GM20000 (cell line): ENCODE data around the gene MYH7B.

Experiments
- DNase-seq: peaks from one replicate; pipeline ENCODE4 v3.0.0; 2012; ENCODE audit warnings: low spot score
- CTCF ChIP-seq: IDR thresholded peaks from 2 replicates; pipeline ENCODE4 v1.5.1; 2012; ENCODE audit warnings: mild to moderate bottlenecking, control low read depth; ENCODE audit errors: extremely low read depth, missing control alignments

The MYH7B gene

GRCh38 chr20:35003211-35004031 lies 47.8 kb downstream of the MYH7B start:
- DNase-seq = no peak
- TF ChIP-seq CTCF = no peak

GRCh38 chr20:35004051-35004725 lies 48.5 kb downstream of the MYH7B start:
- DNase-seq = no peak
- no peak for TF ChIP-seq CTCF

GRCh38 chr20:35004749-35005462 lies 49.2 kb downstream of the MYH7B start:
- TF ChIP-seq CTCF = no peak
- DNase-seq = no peak
